Measurements from ENCODE around the gene GRIA3.

- TF ChIP-seq POLR2A (IDR thresholded peaks at IDR 0.05): no peak
- TF ChIP-seq POLR2AphosphoS5 (IDR thresholded peaks at IDR 0.05; ENCODE audit: insufficient read depth in 1 of 2, low read depth in 1 of 2): no peak
- no peak for TF ChIP-seq CTCF (IDR thresholded peaks at IDR 0.05)
Observed at GRCh38 chrX:123219916-123220315, 35.8 kb downstream of the GRIA3 start.
